ENCODE data around the gene ABCC11. TPM values are rescaled to one million over a fixed set of nuclear protein-coding genes. Genes with fewer than 3 reads are reported as not detected.
A peak's percentile ranks its signal among the peaks of the same experiment; 100 is the strongest.

ABCC11 gene
- total and polyA plus RNA-seq, 2 of the 13 experiments (the other 11 are each of a cell fraction or from before 2014, with no cell fraction given): 1.0 to 1.4 TPM

DNA sequence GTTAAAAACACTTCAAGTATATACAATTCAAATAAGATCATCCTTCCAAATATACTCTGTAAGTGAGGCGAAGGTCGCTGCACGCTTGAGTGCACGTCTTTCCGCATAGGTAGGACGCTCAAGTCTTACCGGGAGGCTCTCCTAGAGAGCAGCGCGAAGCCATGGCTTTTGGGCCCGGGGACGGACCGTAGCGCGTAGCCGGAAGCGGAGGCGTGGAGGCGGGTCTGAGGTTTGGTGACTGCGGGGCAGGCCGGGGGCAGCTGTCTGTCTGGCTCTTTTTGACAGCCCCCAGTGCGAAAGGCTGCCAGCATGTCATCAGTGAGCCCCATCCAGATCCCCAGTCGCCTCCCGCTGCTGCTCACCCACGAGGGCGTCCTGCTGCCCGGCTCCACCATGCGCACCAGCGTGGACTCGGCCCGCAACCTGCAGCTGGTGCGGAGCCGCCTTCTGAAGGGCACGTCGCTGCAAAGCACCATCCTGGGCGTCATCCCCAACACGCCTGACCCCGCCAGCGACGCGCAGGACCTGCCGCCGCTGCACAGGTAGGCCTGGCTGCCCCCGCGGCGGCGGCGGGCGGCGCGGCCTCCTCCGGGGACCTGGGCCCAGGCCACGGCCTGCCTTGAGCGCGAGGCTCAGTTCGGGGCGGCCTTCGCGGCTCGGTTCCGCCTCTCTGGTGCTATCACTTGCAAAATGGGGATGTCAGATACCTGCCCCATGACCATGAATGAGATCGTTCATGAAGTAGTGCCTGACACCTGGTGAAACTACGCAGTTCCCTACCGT lies 3.1 kb downstream of the ABCC11 start, which contains the start of gene LONP2 (continued):
- TF ChIP-seq, protein P1, sequence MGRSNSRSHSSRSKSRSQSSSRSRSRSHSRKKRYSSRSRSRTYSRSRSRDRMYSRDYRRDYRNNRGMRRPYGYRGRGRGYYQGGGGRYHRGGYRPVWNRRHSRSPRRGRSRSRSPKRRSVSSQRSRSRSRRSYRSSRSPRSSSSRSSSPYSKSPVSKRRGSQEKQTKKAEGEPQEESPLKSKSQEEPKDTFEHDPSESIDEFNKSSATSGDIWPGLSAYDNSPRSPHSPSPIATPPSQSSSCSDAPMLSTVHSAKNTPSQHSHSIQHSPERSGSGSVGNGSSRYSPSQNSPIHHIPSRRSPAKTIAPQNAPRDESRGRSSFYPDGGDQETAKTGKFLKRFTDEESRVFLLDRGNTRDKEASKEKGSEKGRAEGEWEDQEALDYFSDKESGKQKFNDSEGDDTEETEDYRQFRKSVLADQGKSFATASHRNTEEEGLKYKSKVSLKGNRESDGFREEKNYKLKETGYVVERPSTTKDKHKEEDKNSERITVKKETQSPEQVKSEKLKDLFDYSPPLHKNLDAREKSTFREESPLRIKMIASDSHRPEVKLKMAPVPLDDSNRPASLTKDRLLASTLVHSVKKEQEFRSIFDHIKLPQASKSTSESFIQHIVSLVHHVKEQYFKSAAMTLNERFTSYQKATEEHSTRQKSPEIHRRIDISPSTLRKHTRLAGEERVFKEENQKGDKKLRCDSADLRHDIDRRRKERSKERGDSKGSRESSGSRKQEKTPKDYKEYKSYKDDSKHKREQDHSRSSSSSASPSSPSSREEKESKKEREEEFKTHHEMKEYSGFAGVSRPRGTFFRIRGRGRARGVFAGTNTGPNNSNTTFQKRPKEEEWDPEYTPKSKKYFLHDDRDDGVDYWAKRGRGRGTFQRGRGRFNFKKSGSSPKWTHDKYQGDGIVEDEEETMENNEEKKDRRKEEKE (IDR thresholded peaks at IDR 0.05): no peak
- TF ChIP-seq, protein P2, sequence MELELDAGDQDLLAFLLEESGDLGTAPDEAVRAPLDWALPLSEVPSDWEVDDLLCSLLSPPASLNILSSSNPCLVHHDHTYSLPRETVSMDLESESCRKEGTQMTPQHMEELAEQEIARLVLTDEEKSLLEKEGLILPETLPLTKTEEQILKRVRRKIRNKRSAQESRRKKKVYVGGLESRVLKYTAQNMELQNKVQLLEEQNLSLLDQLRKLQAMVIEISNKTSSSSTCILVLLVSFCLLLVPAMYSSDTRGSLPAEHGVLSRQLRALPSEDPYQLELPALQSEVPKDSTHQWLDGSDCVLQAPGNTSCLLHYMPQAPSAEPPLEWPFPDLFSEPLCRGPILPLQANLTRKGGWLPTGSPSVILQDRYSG (CRISPR knock-in tag; IDR thresholded peaks at IDR 0.05): peak; percentile 94
- TF ChIP-seq, protein P3, sequence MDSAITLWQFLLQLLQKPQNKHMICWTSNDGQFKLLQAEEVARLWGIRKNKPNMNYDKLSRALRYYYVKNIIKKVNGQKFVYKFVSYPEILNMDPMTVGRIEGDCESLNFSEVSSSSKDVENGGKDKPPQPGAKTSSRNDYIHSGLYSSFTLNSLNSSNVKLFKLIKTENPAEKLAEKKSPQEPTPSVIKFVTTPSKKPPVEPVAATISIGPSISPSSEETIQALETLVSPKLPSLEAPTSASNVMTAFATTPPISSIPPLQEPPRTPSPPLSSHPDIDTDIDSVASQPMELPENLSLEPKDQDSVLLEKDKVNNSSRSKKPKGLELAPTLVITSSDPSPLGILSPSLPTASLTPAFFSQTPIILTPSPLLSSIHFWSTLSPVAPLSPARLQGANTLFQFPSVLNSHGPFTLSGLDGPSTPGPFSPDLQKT (CRISPR knock-in tag; IDR thresholded peaks at IDR 0.05; ENCODE audit: borderline replicate concordance): peak; percentile 83; the same call in 1 of the 2 replicates
- TF ChIP-seq ZNF224 (CRISPR knock-in tag; IDR thresholded peaks at IDR 0.05) (0 out of 2 replicates have a peak, but pooled peaks have one; percentile 70), SOX5 (CRISPR knock-in tag; IDR thresholded peaks at IDR 0.05; ENCODE audit: borderline replicate concordance) (peak; percentile 77), ZNF446 (CRISPR knock-in tag; IDR thresholded peaks at IDR 0.05) (peak; percentile 98), SMARCC2 (IDR thresholded peaks at IDR 0.05) (no peak), ZFAT (CRISPR knock-in tag; conservative IDR thresholded peaks at IDR 0.05) (peak; percentile 84; the same call in 1 of the 2 replicates), MBD4 (IDR thresholded peaks at IDR 0.05; ENCODE audit: borderline replicate concordance, low read length) (no peak), GATAD2A (CRISPR knock-in tag; IDR thresholded peaks at IDR 0.05) (peak; percentile 93), CCAR2 (optimal IDR thresholded peaks at IDR 0.05; ENCODE audit: low read depth, low read length) (no peak), TCF7L2 (IDR thresholded peaks at IDR 0.05; ENCODE audit: low read depth, low read length) (no peak), ZNF660 (CRISPR knock-in tag; IDR thresholded peaks at IDR 0.05; ENCODE audit: borderline replicate concordance, low read depth) (no peak)
- TF ChIP-seq, protein P4, sequence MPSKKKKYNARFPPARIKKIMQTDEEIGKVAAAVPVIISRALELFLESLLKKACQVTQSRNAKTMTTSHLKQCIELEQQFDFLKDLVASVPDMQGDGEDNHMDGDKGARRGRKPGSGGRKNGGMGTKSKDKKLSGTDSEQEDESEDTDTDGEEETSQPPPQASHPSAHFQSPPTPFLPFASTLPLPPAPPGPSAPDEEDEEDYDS (CRISPR knock-in tag; IDR thresholded peaks at IDR 0.05): peak; percentile 76
- TF ChIP-seq, protein P5, sequence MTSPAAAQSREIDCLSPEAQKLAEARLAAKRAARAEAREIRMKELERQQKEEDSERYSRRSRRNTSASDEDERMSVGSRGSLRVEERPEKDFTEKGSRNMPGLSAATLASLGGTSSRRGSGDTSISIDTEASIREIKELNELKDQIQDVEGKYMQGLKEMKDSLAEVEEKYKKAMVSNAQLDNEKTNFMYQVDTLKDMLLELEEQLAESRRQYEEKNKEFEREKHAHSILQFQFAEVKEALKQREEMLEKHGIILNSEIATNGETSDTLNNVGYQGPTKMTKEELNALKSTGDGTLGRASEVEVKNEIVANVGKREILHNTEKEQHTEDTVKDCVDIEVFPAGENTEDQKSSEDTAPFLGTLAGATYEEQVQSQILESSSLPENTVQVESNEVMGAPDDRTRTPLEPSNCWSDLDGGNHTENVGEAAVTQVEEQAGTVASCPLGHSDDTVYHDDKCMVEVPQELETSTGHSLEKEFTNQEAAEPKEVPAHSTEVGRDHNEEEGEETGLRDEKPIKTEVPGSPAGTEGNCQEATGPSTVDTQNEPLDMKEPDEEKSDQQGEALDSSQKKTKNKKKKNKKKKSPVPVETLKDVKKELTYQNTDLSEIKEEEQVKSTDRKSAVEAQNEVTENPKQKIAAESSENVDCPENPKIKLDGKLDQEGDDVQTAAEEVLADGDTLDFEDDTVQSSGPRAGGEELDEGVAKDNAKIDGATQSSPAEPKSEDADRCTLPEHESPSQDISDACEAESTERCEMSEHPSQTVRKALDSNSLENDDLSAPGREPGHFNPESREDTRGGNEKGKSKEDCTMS (CRISPR knock-in tag; conservative IDR thresholded peaks at IDR 0.05): no peak
- TF ChIP-seq, protein P6, sequence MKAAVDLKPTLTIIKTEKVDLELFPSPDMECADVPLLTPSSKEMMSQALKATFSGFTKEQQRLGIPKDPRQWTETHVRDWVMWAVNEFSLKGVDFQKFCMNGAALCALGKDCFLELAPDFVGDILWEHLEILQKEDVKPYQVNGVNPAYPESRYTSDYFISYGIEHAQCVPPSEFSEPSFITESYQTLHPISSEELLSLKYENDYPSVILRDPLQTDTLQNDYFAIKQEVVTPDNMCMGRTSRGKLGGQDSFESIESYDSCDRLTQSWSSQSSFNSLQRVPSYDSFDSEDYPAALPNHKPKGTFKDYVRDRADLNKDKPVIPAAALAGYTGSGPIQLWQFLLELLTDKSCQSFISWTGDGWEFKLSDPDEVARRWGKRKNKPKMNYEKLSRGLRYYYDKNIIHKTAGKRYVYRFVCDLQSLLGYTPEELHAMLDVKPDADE (CRISPR knock-in tag; IDR thresholded peaks at IDR 0.05): no peak
- TF ChIP-seq, protein P7, sequence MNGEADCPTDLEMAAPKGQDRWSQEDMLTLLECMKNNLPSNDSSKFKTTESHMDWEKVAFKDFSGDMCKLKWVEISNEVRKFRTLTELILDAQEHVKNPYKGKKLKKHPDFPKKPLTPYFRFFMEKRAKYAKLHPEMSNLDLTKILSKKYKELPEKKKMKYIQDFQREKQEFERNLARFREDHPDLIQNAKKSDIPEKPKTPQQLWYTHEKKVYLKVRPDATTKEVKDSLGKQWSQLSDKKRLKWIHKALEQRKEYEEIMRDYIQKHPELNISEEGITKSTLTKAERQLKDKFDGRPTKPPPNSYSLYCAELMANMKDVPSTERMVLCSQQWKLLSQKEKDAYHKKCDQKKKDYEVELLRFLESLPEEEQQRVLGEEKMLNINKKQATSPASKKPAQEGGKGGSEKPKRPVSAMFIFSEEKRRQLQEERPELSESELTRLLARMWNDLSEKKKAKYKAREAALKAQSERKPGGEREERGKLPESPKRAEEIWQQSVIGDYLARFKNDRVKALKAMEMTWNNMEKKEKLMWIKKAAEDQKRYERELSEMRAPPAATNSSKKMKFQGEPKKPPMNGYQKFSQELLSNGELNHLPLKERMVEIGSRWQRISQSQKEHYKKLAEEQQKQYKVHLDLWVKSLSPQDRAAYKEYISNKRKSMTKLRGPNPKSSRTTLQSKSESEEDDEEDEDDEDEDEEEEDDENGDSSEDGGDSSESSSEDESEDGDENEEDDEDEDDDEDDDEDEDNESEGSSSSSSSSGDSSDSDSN (CRISPR knock-in tag; IDR thresholded peaks at IDR 0.05): peak; percentile 95

Measured in HepG2 (cell line).